AG10803 (cell line): ENCODE data around the gene S100A6.
A peak's percentile ranks its signal among the peaks of the same experiment; 100 is the strongest.

Experiments used
- DNase-seq: peaks from one replicate; pipeline ENCODE4 v3.0.0; 2010; ENCODE audit warnings: low read depth
- H3K4me3 ChIP-seq: 2 replicates; pipeline ENCODE4 v1.5.1; 2011; ENCODE audit warnings: mild to moderate bottlenecking, low read length, control low read depth
- CTCF ChIP-seq: conservative IDR thresholded peaks from 2 replicates; pipeline ENCODE4 v1.5.1; 2011; ENCODE audit warnings: mild to moderate bottlenecking, low read length, control low read depth, inconsistent platforms

Gene S100A6

GRCh38 chr1:153507926-153508583 lies 27.7 kb downstream of the S100A6 start:
- no peak for DNase-seq
- no peak overlapping the region for H3K4me3 ChIP-seq
- TF ChIP-seq CTCF = no peak

DNA sequence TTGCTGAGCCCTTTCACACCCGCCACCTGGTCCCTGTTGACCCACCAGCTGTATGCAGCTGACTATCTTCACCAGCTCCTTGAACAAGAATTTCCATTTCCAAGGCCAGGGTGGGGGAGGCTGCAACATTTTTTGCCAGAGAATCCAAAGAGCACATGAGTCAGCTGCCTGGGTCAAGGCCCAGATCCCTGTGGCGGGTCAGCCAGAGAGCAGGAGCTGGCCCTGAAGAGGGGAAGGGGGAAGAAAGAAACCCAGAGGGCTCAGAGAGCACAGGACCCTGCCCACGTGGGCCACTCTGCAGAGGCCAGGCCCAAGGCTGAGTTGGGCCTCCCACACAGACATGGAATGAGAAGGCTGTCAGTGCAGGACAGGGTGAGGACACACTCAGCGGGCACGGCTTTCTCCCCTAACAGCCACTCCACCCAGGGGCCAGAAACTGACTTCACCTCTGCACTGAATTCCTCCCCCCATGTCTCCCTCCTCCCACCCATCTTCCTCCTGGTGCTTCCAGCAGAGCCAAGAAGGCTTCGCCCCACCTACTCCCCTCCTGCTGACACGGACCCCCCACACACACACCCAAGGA lies 28.9 kb downstream of the S100A6 start:
- no peak for TF ChIP-seq CTCF
- peak overlapping the region; percentile 37; the same call in 1 of the 2 replicates for H3K4me3 ChIP-seq
- peak; percentile 88 for DNase-seq

DNA sequence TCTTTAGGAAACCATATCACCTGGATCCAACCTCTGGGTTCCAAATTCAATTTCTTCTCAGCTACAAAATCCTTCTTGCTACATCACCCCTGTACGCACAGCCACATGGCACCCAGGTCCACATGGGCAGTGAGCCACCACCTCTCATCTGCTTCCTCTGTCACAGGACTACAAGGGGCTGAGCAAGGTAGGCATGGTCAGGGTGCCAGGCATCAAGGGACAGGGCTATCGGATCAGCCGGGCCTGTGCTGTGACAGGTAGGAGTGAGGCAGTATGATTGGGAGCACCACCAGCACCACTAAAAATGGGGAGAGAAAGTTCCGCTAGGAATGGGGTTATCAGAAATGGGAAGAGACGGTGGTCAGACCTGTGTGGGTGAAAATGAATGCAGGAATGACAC lies 29.4 kb downstream of the S100A6 start:
- no peak for TF ChIP-seq CTCF
- no peak overlapping the region for H3K4me3 ChIP-seq
- DNase-seq = no peak

GRCh38 chr1:153505576-153505975 lies 30.2 kb downstream of the S100A6 start:
- no peak for TF ChIP-seq CTCF
- H3K4me3 ChIP-seq = no peak overlapping the region
- DNase-seq = peak; percentile 28

GRCh38 chr1:153503766-153504165 lies 32.0 kb downstream of the S100A6 start:
- no peak for DNase-seq
- no peak for TF ChIP-seq CTCF

GRCh38 chr1:153498746-153499145 lies 37.0 kb downstream of the S100A6 start:
- no peak overlapping the region for H3K4me3 ChIP-seq
- no peak for TF ChIP-seq CTCF
- DNase-seq = no peak

More at GRCh38 chr1:153503766-153504165, 32.0 kb downstream of the S100A6 start:
- H3K4me3 ChIP-seq = no peak overlapping the region

DNA sequence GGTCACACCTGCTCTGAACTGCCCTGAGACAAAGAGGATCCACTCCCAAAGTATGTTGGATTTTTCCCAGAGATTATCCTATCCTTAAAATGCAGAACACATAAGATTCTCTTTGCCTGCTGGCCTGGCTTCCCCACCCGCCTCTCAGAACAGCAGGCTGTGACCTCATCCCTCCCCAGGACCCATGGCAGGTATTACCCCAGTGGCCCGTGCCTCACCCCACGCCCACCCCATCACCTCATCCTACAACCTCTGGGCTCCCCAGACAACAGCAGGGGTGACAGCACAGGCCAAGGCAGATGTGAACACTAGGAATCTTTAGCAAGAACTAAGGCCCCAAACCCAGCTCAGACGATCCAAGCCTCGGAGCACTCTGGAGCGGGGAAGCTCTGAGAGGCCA lies 40.3 kb downstream of the S100A6 start:
- no peak for TF ChIP-seq CTCF
- H3K4me3 ChIP-seq = no peak overlapping the region

More for the DNA sequence above, 40.3 kb downstream of the S100A6 start:
- no peak for DNase-seq
